ENCODE data around the gene RAPGEF6. TPM values are rescaled to one million over a fixed set of nuclear protein-coding genes. Genes with fewer than 3 reads are reported as not detected.

The RAPGEF6 gene
- total and polyA plus RNA-seq, 8 donors, result 18.2 to 23.7 (median 20.1) TPM

DNA sequence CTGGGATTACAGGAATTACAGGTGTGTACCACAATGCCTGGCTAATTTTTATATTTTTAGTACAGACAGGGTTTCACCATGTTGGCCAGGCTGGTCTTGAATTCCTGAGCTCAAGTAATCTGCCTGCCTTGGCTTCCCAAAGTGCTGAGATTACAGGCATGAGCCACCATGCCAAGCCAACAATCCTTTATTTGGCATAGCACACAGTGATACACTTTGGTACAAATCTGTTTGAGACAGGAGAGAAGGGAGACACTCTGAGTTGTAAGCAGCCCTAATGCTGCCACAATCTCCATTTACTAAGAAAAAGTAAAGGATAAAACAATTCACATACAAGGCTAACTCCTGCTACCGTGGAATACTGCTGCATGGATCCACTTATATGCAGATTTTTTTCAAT is 177.8 kb downstream of the RAPGEF6 start:
- DNase-seq (no peak), ATAC-seq (no peak)
- Histone ChIP-seq H3K27ac (no peak overlapping the region), H3K27me3 (no peaks in the 10 kb centered on the region), H3K9me3 (no peaks in the 10 kb centered on the region), H3K4me1 (peaks cover 0 to 2% of the 10 kb centered on the region in 2 donors), H3K4me3 (no peak overlapping the region), H3K36me3 (peaks cover 0 to 39% of the 10 kb centered on the region in 2 donors)
- intact Hi-C loops (cut with DNase I), result no loop called here
- TF ChIP-seq, protein P1, sequence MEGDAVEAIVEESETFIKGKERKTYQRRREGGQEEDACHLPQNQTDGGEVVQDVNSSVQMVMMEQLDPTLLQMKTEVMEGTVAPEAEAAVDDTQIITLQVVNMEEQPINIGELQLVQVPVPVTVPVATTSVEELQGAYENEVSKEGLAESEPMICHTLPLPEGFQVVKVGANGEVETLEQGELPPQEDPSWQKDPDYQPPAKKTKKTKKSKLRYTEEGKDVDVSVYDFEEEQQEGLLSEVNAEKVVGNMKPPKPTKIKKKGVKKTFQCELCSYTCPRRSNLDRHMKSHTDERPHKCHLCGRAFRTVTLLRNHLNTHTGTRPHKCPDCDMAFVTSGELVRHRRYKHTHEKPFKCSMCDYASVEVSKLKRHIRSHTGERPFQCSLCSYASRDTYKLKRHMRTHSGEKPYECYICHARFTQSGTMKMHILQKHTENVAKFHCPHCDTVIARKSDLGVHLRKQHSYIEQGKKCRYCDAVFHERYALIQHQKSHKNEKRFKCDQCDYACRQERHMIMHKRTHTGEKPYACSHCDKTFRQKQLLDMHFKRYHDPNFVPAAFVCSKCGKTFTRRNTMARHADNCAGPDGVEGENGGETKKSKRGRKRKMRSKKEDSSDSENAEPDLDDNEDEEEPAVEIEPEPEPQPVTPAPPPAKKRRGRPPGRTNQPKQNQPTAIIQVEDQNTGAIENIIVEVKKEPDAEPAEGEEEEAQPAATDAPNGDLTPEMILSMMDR (IDR thresholded peaks at IDR 0.05), result no peak

DNA sequence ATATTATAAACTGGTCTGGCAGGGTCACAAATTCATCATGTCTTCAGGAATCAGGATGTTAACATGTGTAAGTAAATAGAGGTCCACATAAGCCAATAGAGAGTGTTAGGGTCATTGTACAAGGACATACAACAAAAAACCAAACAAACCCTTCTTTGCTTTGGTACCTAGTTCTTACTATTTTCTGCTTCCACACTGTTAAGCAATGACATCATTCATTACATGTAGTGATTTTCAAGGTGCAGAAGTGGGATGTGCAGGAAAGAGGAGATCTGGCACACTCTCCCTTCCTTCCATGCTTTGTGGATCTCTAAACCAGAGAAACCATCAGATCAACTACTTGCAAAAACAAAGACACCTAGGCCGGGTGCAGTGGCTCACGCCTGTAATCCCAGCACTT is 184.1 kb downstream of the RAPGEF6 start:
- H3K27ac ChIP-seq, result no peak overlapping the region
- TF ChIP-seq, protein P1 (IDR thresholded peaks at IDR 0.05), result no peak
- H3K27me3 ChIP-seq, result no peaks in the 10 kb centered on the region
- H3K4me1 ChIP-seq, result no peaks in the 10 kb centered on the region
- no peak for DNase-seq
- peaks cover 0 to 74% of the 10 kb centered on the region in 2 donors for H3K36me3 ChIP-seq
- H3K4me3 ChIP-seq, result no peak overlapping the region
- intact Hi-C loops (cut with DNase I), result no loop called here
- no peaks in the 10 kb centered on the region for H3K9me3 ChIP-seq
- ATAC-seq, result no peak

DNA sequence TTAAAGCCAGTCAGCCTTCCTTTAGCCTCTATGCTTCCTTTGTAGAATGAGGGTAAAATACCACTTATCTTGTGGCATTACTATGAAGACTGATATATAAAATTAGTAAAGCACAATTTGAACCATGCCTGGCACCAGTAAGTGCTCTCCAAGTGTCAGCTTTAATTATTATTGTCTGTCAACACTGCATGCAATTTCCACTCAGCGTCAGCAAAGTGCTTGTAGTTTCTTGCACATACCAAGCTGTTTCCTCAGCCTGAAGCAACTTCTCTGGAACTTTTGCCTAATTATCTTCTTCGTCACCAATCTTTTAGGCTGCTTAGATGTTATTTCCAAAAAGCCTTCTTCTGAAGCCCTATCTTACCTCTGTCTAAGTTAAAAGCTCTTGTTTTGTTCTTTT is 193.8 kb downstream of the RAPGEF6 start:
- no peaks in the 10 kb centered on the region for H3K27me3 ChIP-seq
- H3K27ac ChIP-seq, result no peak overlapping the region
- H3K36me3 ChIP-seq, result peaks cover 0 to 84% of the 10 kb centered on the region in 2 donors
- ATAC-seq (peak; percentile 39), DNase-seq (no peak)
- H3K9me3 ChIP-seq, result no peaks in the 10 kb centered on the region
- intact Hi-C loops (cut with DNase I), result no loop called here
- TF ChIP-seq, protein P1 (IDR thresholded peaks at IDR 0.05), result no peak
- no peaks in the 10 kb centered on the region for H3K4me1 ChIP-seq
- H3K4me3 ChIP-seq, result no peak overlapping the region

DNA sequence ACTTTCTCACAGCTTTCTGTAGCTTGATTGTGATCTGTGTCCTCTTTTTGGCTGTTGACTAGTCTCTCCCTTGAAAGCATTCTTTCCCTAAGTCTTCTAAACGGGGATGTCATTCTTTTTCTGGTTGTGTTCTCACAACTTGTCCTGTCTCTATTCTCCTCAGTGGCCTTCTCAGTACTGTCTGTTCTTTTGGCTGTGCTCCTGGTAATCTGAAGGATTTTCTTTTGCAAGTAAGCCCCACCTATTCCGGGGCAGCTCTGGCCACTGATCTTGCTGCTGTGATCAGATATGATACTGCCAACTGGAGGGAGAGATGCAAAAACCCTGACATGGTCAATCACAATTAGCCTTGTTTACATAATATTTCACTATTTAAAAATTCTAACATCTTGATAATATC is 198.9 kb downstream of the RAPGEF6 start:
- Histone ChIP-seq H3K4me1 (no peaks in the 10 kb centered on the region), H3K27ac (no peak overlapping the region), H3K4me3 (no peak overlapping the region), H3K9me3 (no peaks in the 10 kb centered on the region), H3K36me3 (peaks cover 0 to 79% of the 10 kb centered on the region in 2 donors), H3K27me3 (no peaks in the 10 kb centered on the region)
- DNase-seq (no peak), ATAC-seq (no peak)
- TF ChIP-seq, protein P1 (IDR thresholded peaks at IDR 0.05), result no peak
- intact Hi-C loops (cut with DNase I), result no loop called here

DNA sequence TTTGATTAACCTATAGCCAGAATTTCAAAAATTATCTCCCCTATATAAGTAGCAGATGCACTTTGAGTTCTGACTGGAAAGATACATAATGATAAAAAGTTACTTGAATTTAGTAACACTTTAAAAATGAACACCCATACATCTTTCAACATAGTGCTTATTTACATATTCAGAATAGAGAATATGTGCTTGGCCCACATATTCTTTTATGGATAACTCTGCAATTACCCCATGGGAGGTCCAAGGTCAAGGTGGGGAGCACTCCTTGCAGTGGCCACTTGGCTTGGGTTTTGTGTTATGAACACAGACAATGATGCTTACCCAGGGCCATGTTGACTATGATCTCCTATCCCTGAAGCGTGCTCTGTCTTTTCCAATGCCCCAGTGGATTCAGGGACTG is 201.9 kb downstream of the RAPGEF6 start:
- ATAC-seq, result no peak
- intact Hi-C loops (cut with DNase I), result no loop called here

More for the DNA sequence above, 201.9 kb downstream of the RAPGEF6 start:
- Histone ChIP-seq H3K27ac (no peak overlapping the region), H3K36me3 (peaks cover 0 to 72% of the 10 kb centered on the region in 2 donors), H3K27me3 (no peaks in the 10 kb centered on the region), H3K9me3 (no peaks in the 10 kb centered on the region), H3K4me1 (no peaks in the 10 kb centered on the region), H3K4me3 (no peak overlapping the region)
- TF ChIP-seq, protein P1 (IDR thresholded peaks at IDR 0.05), result no peak
- DNase-seq, result no peak

All from left lung (tissue), 10 donors.